Endothelial cell of umbilical vein (primary cell): ENCODE measurements around the gene HJV. TPM values are rescaled to one million over a fixed set of nuclear protein-coding genes. Genes with fewer than 3 reads are reported as not detected.

ENCODE experiments used
- BruUV-seq: library from RNA; stranded (reverse); fragments of 400-500 nt; replicated peaks from 2 replicates; lab custom pipeline; 2021; lab: Mats Ljungman, UMichigan
- CTCF ChIA-PET: fragments of 300-600, 350-600 bp; sonication (Branson Sonifier 250); formaldehyde crosslinking; loops from one replicate; lab custom pipeline; 2021; ENCODE audit warnings: antibody characterized with exemption, inconsistent platforms; lab: Charles Lee
- POLR2A ChIA-PET: fragments of 300-600, 350-600 bp; sonication (Branson Sonifier 250); formaldehyde crosslinking; loops from one replicate; lab custom pipeline; 2021; ENCODE audit warnings: antibody characterized with exemption, inconsistent platforms; lab: Charles Lee
- DNase-seq: peaks from one replicate; pipeline ENCODE4 v3.0.0-alpha.2; 2011; ENCODE audit warnings: low read depth, low spot score
- FAIRE-seq: peaks from 2 replicates; lab custom pipeline; 2011; peaks lifted over from hg19 to GRCh38; lab: Jason Lieb, UNC
- H2AFZ ChIP-seq: 2 replicates; pipeline ENCODE4 v1.6.0; 2012; ENCODE audit warnings: low read depth, low read length, control low read depth, inconsistent platforms
- H3K27ac ChIP-seq: 2 replicates; pipeline ENCODE4 v1.5.1; 2011; ENCODE audit warnings: low read depth, mild to moderate bottlenecking, control low read depth, low read length, moderate library complexity; ENCODE audit not compliant: insufficient read depth
- H3K27me3 ChIP-seq, 2 experiments: 2 replicates each; pipeline versions ENCODE4 v1.6.0 to v1.6.1; 2011; ENCODE audit warnings: low read length in 2 of 2, mixed read lengths in 1 of 2; ENCODE audit not compliant: control insufficient read depth in 2 of 2, insufficient read depth in 2 of 2
- H3K36me3 ChIP-seq, 2 experiments: 2 replicates in 1 of 2; 3 replicates in 1 of 2; pipeline ENCODE4 v1.5.1; 2011; ENCODE audit warnings: low read length in 2 of 2, mild to moderate bottlenecking in 1 of 2, moderate library complexity in 1 of 2; ENCODE audit not compliant: control insufficient read depth in 2 of 2, insufficient read depth in 2 of 2; ENCODE audit errors: extremely low read depth in 1 of 2
- H3K4me1 ChIP-seq: 3 replicates; pipeline ENCODE4 v1.5.1; 2011; ENCODE audit warnings: mild to moderate bottlenecking, low read length; ENCODE audit not compliant: control insufficient read depth, insufficient read depth; ENCODE audit errors: extremely low read depth
- H3K4me2 ChIP-seq: 2 replicates; pipeline ENCODE4 v1.6.1; 2011; ENCODE audit warnings: low read length, control low read depth, mixed read lengths; ENCODE audit not compliant: insufficient read depth
- H3K4me3 ChIP-seq, 3 experiments: fragments of 200-600 bp in 1 of 3; sonication (generic), shearing (Covaris generic) in 1 of 3; replicated peaks in 1 of 3; 2 replicates each; pipeline ENCODE4 v1.5.1; 2011 to 2016; ENCODE audit warnings: control low read depth in 3 of 3, low read length in 3 of 3, mild to moderate bottlenecking in 2 of 3, inconsistent platforms in 1 of 3, low read depth in 1 of 3, moderate library complexity in 1 of 3; ENCODE audit not compliant: insufficient read depth in 1 of 3
- H3K79me2 ChIP-seq: 2 replicates; pipeline ENCODE4 v1.6.0; 2012; ENCODE audit warnings: low read length, inconsistent platforms; ENCODE audit not compliant: control insufficient read depth, insufficient read depth
- H3K9ac ChIP-seq: replicated peaks from 2 replicates; pipeline ENCODE3; 2011; ENCODE audit warnings: low read length, control low read depth; ENCODE audit not compliant: insufficient read depth; ENCODE audit errors: extremely low read depth
- H3K9me1 ChIP-seq: replicated peaks from 3 replicates; pipeline ENCODE4 v1.6.0; 2011; ENCODE audit warnings: mild to moderate bottlenecking, low read length; ENCODE audit not compliant: control insufficient read depth, insufficient read depth; ENCODE audit errors: extremely low read depth
- H3K9me3 ChIP-seq: replicated peaks from 2 replicates; pipeline ENCODE4 v1.5.1; 2012; ENCODE audit warnings: low read length, inconsistent platforms; ENCODE audit not compliant: control insufficient read depth, insufficient read depth
- H4K20me1 ChIP-seq: replicated peaks from 2 replicates; pipeline ENCODE3; 2011; ENCODE audit warnings: mild to moderate bottlenecking, low read length; ENCODE audit not compliant: control insufficient read depth, insufficient read depth; ENCODE audit errors: extremely low read depth
- CTCF ChIP-seq, 2 donors: IDR thresholded peaks; 1 replicate in 1 of 2; 2 replicates in 1 of 2; pipeline ENCODE4 v1.5.1; 2011; ENCODE audit warnings: low read length in 2 of 2, mild to moderate bottlenecking in 2 of 2, moderate library complexity in 2 of 2, control low read depth in 1 of 2, inconsistent platforms in 1 of 2, low read depth in 1 of 2; ENCODE audit not compliant: insufficient read depth in 1 of 2; ENCODE audit errors: extremely low read depth in 1 of 2
- EZH2 ChIP-seq: IDR thresholded peaks from 2 replicates; pipeline ENCODE4 v1.6.1; 2012; ENCODE audit warnings: borderline replicate concordance, low read depth, mild to moderate bottlenecking, moderate library complexity, low read length, inconsistent platforms; ENCODE audit not compliant: severe bottlenecking
- FOS ChIP-seq: IDR thresholded peaks from 2 replicates; pipeline ENCODE4 v1.6.1; 2011; ENCODE audit warnings: mild to moderate bottlenecking, low read length, moderate library complexity, borderline replicate concordance; ENCODE audit not compliant: insufficient read depth
- GATA2 ChIP-seq: IDR thresholded peaks from 2 replicates; pipeline ENCODE4 v1.7.0; 2011; ENCODE audit warnings: low read depth, mild to moderate bottlenecking, moderate library complexity, mixed read lengths, low read length; ENCODE audit not compliant: insufficient read length, insufficient read depth
- JUN ChIP-seq: IDR thresholded peaks from 2 replicates; pipeline ENCODE4 v1.6.1; 2011; ENCODE audit warnings: borderline replicate concordance, low read depth; ENCODE audit not compliant: insufficient read length, insufficient read depth
- MAX ChIP-seq: IDR thresholded peaks from 2 replicates; pipeline ENCODE4 v1.6.1; 2011; ENCODE audit not compliant: insufficient read depth, insufficient read length
- MYC ChIP-seq: IDR thresholded peaks from one replicate; pipeline ENCODE4 v1.6.1; 2011; ENCODE audit warnings: mild to moderate bottlenecking, low read depth, low read length
- POLR2A ChIP-seq: IDR thresholded peaks from 2 replicates; pipeline ENCODE4 v1.6.1; 2012; ENCODE audit warnings: low read depth, mild to moderate bottlenecking, control low read depth, low read length
- POLR2AphosphoS5 ChIP-seq: IDR thresholded peaks from 2 replicates; pipeline ENCODE4 v1.6.1; 2012; ENCODE audit warnings: low read depth, mild to moderate bottlenecking, control low read depth, low read length, moderate library complexity; ENCODE audit not compliant: insufficient read depth
- dilution Hi-C: fragments of 300-500 bp; cut with MboI; formaldehyde crosslinking; loops from one replicate; pipeline ENCODE4 v1.15.0; 2019; ENCODE audit warnings: low sequenced_read_pairs; ENCODE audit not compliant: extremely low pct_ligation_motif_present
- intact Hi-C: fragments of 100-400 bp; cut with micrococcal nuclease; formaldehyde crosslinking; loops from one replicate; pipeline ENCODE4 v1.10.0; 2022
- polyA plus RNA-seq, 4 experiments: library from polyadenylated mRNA; depleted of rRNA in 3 of 4; stranded (reverse) in 3 of 4; unstranded in 1 of 4; fragments of >200 nt; gene quantifications; 2 replicates each; pipeline versions ENCODE4 v1.2.1 to v1.2.3, GENCODE V29; 2011 to 2012; ENCODE audit warnings: missing spikeins in 1 of 4
- total RNA-seq: library from RNA; stranded (reverse); gene quantifications from 2 replicates; pipeline ENCODE4 v1.2.3, GENCODE V29; 2021

Gene HJV
- total and polyA plus RNA-seq, 2 donors (not counting 3 experiments of a cell fraction or from before 2014, with no cell fraction given): not detected

GRCh38 chr1:145991735-145992412 is 29.7 kb downstream of the HJV start:
- DNase-seq (no peak), FAIRE-seq (no peak)
- Histone ChIP-seq H3K4me3 (no peak overlapping the region), H4K20me1 (no peaks in the 10 kb centered on the region), H3K9me3 (no peaks in the 10 kb centered on the region), H3K9me1 (no peaks in the 10 kb centered on the region), H3K4me2 (no peak overlapping the region), H3K4me1 (peaks cover 6% of the 10 kb centered on the region), H2AFZ (no peak overlapping the region), H3K79me2 (peaks cover 10% of the 10 kb centered on the region), H3K9ac (no peak overlapping the region), H3K36me3 (peaks cover 2 to 16% of the 10 kb centered on the region in 2 experiments), H3K27ac (no peak overlapping the region), H3K27me3 (no peaks in the 10 kb centered on the region)
- CTCF ChIA-PET: interaction anchor here (10.4 to 20.0 kb wide), 2 partner anchors 12 to 15 kb away, joined by 87 to 496 read pairs; no protein-coding TSS in a partner anchor
- POLR2A ChIA-PET: no interaction called here
- no TSS peak for BruUV-seq
- intact Hi-C loops (no loop called here), dilution Hi-C loops (no loop called here)
- TF ChIP-seq EZH2 (no peak), POLR2AphosphoS5 (no peak)

- H4K20me1 ChIP-seq: no peaks in the 10 kb centered on the region
- no peaks in the 10 kb centered on the region for H3K9me1 ChIP-seq
- ChIA-PET POLR2A (interaction anchor here (0.7 to 0.8 kb wide), 2 partner anchors 11 to 61 kb away, joined by 3 read pairs; no protein-coding TSS in a partner anchor), CTCF (interaction anchor here (10.4 to 20.0 kb wide), 2 partner anchors 11 to 16 kb away, joined by 87 to 496 read pairs; no protein-coding TSS in a partner anchor)
- no TSS peak for BruUV-seq
- H3K9ac ChIP-seq: no peak overlapping the region
- FAIRE-seq (no peak), DNase-seq (no peak)
- H3K36me3 ChIP-seq: peaks cover 2 to 16% of the 10 kb centered on the region in 2 experiments
- no peak overlapping the region for H2AFZ ChIP-seq
- TF ChIP-seq CTCF (IDR thresholded peaks at IDR 0.05; ENCODE audit: extremely low read depth in 1 of 2, insufficient read depth in 1 of 2, low read depth in 1 of 2, low read length in 2 of 2): no peak
- no peak for TF ChIP-seq JUN
- TF ChIP-seq GATA2: no peak
- TF ChIP-seq MAX: no peak
- TF ChIP-seq FOS: no peak
- TF ChIP-seq POLR2AphosphoS5: no peak
- no peak for TF ChIP-seq EZH2
- TF ChIP-seq MYC: no peak
- no peak for TF ChIP-seq POLR2A
- no peak overlapping the region for H3K4me2 ChIP-seq
- no peaks in the 10 kb centered on the region for H3K9me3 ChIP-seq
- dilution Hi-C loops (no loop called here), intact Hi-C loops (no loop called here)
- no peak overlapping the region for H3K27ac ChIP-seq
- no peak overlapping the region for H3K4me3 ChIP-seq
- peaks cover 4% of the 10 kb centered on the region for H3K79me2 ChIP-seq
- H3K4me1 ChIP-seq: peaks cover 9% of the 10 kb centered on the region
- H3K27me3 ChIP-seq: no peaks in the 10 kb centered on the region
Measured at GRCh38 chr1:145990249-145990855, 31.2 kb downstream of the HJV start.
